HG03045 (cell line): ENCODE measurements around the gene HAO2.

ENCODE experiments used
- ATAC-seq: cut with Tn5 transposase; IDR thresholded peaks from one replicate; pipeline ENCODE4 v1.9.1; 2021; ENCODE audit warnings: mild to moderate bottlenecking, moderate library complexity; ENCODE audit not compliant: unreplicated experiment

The HAO2 gene

GRCh38 chr1:119430486-119430885 lies 61.9 kb downstream of the HAO2 start:
- ATAC-seq: no peak

- ATAC-seq: no peak
Measured at GRCh38 chr1:119431836-119432235, 63.3 kb downstream of the HAO2 start.

GRCh38 chr1:119435052-119435451 lies 66.5 kb downstream of the HAO2 start:
- ATAC-seq: no peak

- ATAC-seq: no peak
Measured at GRCh38 chr1:119438761-119439160, 70.2 kb downstream of the HAO2 start.

- no peak for ATAC-seq
Measured at GRCh38 chr1:119440721-119441307, 72.2 kb downstream of the HAO2 start.

GRCh38 chr1:119442756-119443155 lies 74.2 kb downstream of the HAO2 start:
- ATAC-seq: no peak
